ENCODE measurements around the gene TUBA3C. TPM values are rescaled to one million over a fixed set of nuclear protein-coding genes. Genes with fewer than 3 reads are reported as not detected.

TUBA3C gene
- polyA plus RNA-seq, 1 experiment: not detected

- Histone ChIP-seq H3K36me3 (ENCODE audit: control insufficient read depth, insufficient read depth, low read length) (no peaks in the 10 kb centered on the region), H3K27me3 (ENCODE audit: control insufficient read depth, insufficient read depth, low read length) (no peaks in the 10 kb centered on the region), H3K4me3 (ENCODE audit: low read depth, low read length) (no peak overlapping the region)
- no peak for DNase-seq (ENCODE audit: low read depth)
- TF ChIP-seq, protein P1, sequence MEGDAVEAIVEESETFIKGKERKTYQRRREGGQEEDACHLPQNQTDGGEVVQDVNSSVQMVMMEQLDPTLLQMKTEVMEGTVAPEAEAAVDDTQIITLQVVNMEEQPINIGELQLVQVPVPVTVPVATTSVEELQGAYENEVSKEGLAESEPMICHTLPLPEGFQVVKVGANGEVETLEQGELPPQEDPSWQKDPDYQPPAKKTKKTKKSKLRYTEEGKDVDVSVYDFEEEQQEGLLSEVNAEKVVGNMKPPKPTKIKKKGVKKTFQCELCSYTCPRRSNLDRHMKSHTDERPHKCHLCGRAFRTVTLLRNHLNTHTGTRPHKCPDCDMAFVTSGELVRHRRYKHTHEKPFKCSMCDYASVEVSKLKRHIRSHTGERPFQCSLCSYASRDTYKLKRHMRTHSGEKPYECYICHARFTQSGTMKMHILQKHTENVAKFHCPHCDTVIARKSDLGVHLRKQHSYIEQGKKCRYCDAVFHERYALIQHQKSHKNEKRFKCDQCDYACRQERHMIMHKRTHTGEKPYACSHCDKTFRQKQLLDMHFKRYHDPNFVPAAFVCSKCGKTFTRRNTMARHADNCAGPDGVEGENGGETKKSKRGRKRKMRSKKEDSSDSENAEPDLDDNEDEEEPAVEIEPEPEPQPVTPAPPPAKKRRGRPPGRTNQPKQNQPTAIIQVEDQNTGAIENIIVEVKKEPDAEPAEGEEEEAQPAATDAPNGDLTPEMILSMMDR (IDR thresholded peaks at IDR 0.05; ENCODE audit: insufficient read depth, low read depth, low read length): no peak
- ChIA-PET POLR2A (no interaction called here), CTCF (no interaction called here)
Observed at GRCh38 chr13:19184176-19184575, 2.6 kb upstream of the TUBA3C start.

DNA sequence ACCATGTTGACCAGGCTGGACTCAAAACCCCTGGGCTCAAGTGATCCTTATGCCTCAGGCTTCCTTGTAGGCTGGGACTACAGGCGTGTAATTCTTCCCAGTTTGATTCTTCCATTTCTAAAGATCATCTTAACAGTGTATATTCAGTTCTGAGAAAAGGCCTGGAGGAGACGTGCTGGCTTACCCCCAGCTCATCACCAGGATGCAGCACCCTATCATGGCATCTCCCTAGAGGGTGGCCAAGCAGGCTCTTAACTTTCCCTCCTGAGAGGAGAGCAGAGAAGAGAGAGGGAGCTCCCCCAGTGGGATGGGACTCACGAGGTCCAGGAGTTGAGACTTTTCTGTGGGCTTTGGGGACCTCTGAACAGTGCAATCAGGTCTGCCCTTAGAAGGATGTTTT is 2.1 kb upstream of the TUBA3C start:
- TF ChIP-seq, protein P1 (IDR thresholded peaks at IDR 0.05; ENCODE audit: insufficient read depth, low read depth, low read length): no peak
- H3K4me3 ChIP-seq (ENCODE audit: low read depth, low read length): no peak overlapping the region
- H3K36me3 ChIP-seq (ENCODE audit: control insufficient read depth, insufficient read depth, low read length): no peaks in the 10 kb centered on the region
- no peaks in the 10 kb centered on the region for H3K27me3 ChIP-seq (ENCODE audit: control insufficient read depth, insufficient read depth, low read length)
- ChIA-PET CTCF (no interaction called here), POLR2A (no interaction called here)
- no peak for DNase-seq (ENCODE audit: low read depth)

GRCh38 chr13:19182536-19182935 is 912 bp upstream of the TUBA3C start:
- TF ChIP-seq, protein P1 (IDR thresholded peaks at IDR 0.05; ENCODE audit: insufficient read depth, low read depth, low read length): no peak
- ChIA-PET POLR2A (no interaction called here), CTCF (no interaction called here)
- Histone ChIP-seq H3K27me3 (ENCODE audit: control insufficient read depth, insufficient read depth, low read length) (no peaks in the 10 kb centered on the region), H3K4me3 (ENCODE audit: low read depth, low read length) (no peak overlapping the region), H3K36me3 (ENCODE audit: control insufficient read depth, insufficient read depth, low read length) (no peaks in the 10 kb centered on the region)
- no peak for DNase-seq (ENCODE audit: low read depth)

DNA sequence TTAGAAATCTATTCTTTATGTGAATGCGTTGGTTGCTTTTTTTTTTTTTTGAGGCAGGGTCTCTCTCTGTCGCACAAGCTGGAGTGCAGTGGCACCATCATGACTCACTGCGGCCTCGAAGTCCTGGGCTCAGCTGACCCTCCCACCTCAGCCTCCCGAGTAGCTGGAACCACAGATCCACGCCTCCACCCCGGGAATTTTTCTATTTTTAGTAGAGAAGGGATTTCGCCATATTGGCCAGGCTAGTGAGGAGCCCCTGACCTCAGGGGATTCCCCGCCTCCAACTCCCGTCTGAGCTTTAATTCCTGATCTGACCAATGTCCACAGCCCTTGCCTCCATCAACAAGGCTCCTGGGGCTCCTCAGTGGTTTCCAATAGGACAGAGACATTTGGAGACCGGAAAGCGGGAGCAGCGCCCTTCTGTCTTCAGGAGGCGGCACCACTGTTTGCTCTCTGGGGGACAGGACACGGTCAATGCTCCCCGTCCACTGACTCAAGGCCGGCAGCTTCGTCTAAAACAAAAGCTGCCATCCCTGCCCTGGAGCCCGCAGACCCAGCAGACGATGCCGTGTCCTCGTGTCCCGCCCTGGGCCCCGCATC is 503 bp downstream of the TUBA3C start:
- ChIA-PET POLR2A (no interaction called here), CTCF (no interaction called here)
- Histone ChIP-seq H3K4me3 (ENCODE audit: low read depth, low read length) (no peak overlapping the region), H3K27me3 (ENCODE audit: control insufficient read depth, insufficient read depth, low read length) (no peaks in the 10 kb centered on the region), H3K36me3 (ENCODE audit: control insufficient read depth, insufficient read depth, low read length) (no peaks in the 10 kb centered on the region)
- no peak for DNase-seq (ENCODE audit: low read depth)
- TF ChIP-seq, protein P1 (IDR thresholded peaks at IDR 0.05; ENCODE audit: insufficient read depth, low read depth, low read length): no peak

DNA sequence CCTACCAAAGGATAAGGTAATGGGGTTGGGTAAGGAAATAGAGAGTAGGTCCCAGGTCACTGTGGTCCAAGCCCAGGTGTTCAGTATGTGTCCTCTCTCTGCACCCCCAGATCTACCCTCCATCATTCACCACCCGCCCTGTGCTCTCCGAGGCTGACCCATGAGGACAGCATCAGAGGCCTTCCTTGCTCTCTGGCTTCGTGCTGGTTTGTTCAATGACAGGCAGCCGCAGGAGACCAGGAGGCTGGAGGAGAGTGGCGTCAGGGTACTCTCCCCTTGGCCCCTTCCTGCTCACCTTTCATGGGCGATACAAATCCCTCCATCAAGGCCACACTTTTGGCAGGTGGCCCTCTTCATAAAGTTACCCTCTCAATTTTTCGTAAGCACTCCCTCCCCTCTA is 1.7 kb downstream of the TUBA3C start:
- Histone ChIP-seq H3K4me3 (ENCODE audit: low read depth, low read length) (no peak overlapping the region), H3K27me3 (ENCODE audit: control insufficient read depth, insufficient read depth, low read length) (no peaks in the 10 kb centered on the region), H3K36me3 (ENCODE audit: control insufficient read depth, insufficient read depth, low read length) (no peaks in the 10 kb centered on the region)
- CTCF ChIA-PET: no interaction called here
- TF ChIP-seq, protein P1 (IDR thresholded peaks at IDR 0.05; ENCODE audit: insufficient read depth, low read depth, low read length): no peak
- DNase-seq (ENCODE audit: low read depth): no peak
- POLR2A ChIA-PET: no interaction called here

Measured in BJ (cell line).